Medulla oblongata (tissue), 1 donor: ENCODE data around the gene ACYP1.

Source experiments
- DNase-seq: peaks from one replicate; pipeline ENCODE4 v3.0.0-alpha.2; 2015; ENCODE audit errors: extremely low spot score

The ACYP1 gene

GRCh38 chr14:75040959-75041358 is 22.9 kb downstream of the ACYP1 start:
- no peak for DNase-seq

- no peak for DNase-seq
Measured at GRCh38 chr14:75040507-75040906, 23.3 kb downstream of the ACYP1 start.

GRCh38 chr14:75032939-75033338 is 30.9 kb downstream of the ACYP1 start:
- DNase-seq: no peak

GRCh38 chr14:75030147-75030546 is 33.7 kb downstream of the ACYP1 start:
- DNase-seq: no peak

- DNase-seq: no peak
Measured at GRCh38 chr14:75025876-75026275, 37.9 kb downstream of the ACYP1 start.

GRCh38 chr14:75025082-75025481 is 38.7 kb downstream of the ACYP1 start:
- DNase-seq: no peak

- no peak for DNase-seq
Measured at GRCh38 chr14:75023108-75023507, 40.7 kb downstream of the ACYP1 start.

- no peak for DNase-seq
Measured at GRCh38 chr14:75022655-75023054, 41.2 kb downstream of the ACYP1 start.

- DNase-seq: no peak
Measured at GRCh38 chr14:75018694-75019093, 45.1 kb downstream of the ACYP1 start.

- DNase-seq: peak; percentile 77
Measured at GRCh38 chr14:75016815-75017214, 47.0 kb downstream of the ACYP1 start.

GRCh38 chr14:75015496-75015895 is 48.3 kb downstream of the ACYP1 start:
- no peak for DNase-seq

- no peak for DNase-seq
Measured at GRCh38 chr14:75013290-75013689, 50.5 kb downstream of the ACYP1 start.

GRCh38 chr14:75011356-75011994 is 52.3 kb downstream of the ACYP1 start:
- no peak for DNase-seq

GRCh38 chr14:75010472-75011093 is 53.2 kb downstream of the ACYP1 start:
- DNase-seq: no peak

GRCh38 chr14:75009176-75009575 is 54.6 kb downstream of the ACYP1 start:
- DNase-seq: no peak

GRCh38 chr14:75005357-75005756 is 58.5 kb downstream of the ACYP1 start:
- no peak for DNase-seq

- DNase-seq: no peak
Measured at GRCh38 chr14:75003250-75004027, 60.4 kb downstream of the ACYP1 start.
